SIG-M5 treated with dmso at 0.1 percent for 504 hours (cell line): ENCODE measurements around the gene TEX11.
"Not testable (repeated sequence)": the region's sequence is repeated elsewhere in the genome, so short reads cannot be mapped to it uniquely, and the experiment has no call there.

Source experiments
- DNase-seq: peaks from one replicate; lab custom pipeline; 2025; ENCODE audit not compliant: unreplicated experiment; lab: John Stamatoyannopoulos, UW

The TEX11 gene

GRCh38 chrX:70908541-70908940 lies at the start of gene TEX11:
Gene TEX11 (minus strand): TSS chrX:70908711. CDS start chrX:70907789, 922 bp downstream.
- DNase-seq, result no peak

DNA sequence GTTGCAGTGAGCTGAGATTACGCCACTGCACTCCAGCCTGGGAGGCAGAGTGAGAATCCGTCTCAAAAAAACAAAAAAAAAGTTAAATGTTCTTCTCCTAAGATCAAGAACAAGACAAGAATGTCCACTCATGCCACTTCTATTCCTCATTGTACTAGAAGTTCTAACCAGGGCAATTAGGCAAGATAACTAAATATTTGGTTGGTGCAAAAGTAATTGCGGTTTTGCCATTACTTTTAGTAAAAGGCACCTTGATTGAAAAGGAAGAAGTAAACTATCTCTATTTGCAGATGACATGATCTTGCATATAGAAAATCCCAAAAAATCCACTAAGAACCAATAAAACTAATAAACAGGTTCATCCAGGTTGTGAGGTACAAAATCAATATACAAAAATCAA lies 46.4 kb upstream of the TEX11 start:
- DNase-seq, result no peak

DNA sequence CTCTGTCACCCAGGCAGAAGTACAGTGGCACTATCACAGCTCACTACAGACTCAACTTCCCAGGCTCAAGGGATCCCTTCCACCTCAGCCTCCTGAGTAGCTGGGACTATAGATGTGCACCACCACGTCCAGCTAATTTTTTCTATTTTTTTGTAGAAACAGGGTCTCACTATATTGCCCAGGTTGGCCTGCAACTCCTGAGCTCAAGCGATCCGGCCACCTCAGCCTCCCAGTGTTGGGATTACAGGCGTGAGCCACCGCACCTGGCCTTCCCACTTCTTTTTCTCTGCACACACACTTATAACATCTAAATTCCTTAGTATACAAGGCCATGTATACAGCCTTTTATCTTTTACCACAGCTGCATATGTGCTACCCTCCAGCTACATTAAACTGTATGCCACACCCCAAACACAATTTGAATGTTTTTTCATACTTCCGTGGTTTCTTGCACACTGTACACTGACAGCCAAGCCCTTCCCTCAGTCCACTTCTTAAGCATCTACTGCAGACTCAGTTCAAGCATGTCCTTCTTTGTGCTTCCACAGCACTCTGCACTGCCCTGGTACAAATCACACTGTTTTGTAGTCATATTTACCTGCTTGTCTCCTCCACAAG lies 15.9 kb upstream of the TEX11 start:
- DNase-seq, result no peak

- DNase-seq, result no peak
Observed at GRCh38 chrX:70922774-70923473, 14.4 kb upstream of the TEX11 start.

DNA sequence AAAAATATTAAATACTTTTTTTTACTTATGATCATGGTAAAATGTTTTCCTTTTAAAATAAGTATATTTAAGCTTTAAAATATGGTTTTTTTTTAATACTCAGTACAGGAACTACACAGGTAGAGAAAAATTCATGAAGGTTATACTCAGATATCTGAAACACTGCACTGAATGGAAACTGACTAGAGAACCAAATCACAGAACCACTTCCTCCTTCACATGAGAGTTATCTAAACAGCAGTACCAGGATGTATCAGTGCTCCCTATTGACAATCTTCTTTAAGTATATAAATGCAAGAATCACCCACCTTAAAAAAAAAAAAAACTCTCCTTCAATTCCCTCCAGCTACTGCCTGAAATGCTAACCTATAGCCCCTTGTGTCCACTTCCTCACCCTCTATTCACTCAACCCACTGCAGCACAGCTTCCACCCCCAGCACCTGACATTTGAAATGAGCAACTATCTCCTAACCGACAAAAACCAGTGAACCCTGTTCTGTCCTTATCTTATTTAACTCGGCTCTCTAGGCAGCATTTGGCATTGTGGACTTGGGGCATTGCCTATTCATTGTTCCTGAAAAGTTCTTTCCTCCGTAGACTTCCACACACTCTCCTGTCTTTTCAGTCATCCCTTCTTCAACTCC lies 13.3 kb upstream of the TEX11 start:
- no peak for DNase-seq

DNA sequence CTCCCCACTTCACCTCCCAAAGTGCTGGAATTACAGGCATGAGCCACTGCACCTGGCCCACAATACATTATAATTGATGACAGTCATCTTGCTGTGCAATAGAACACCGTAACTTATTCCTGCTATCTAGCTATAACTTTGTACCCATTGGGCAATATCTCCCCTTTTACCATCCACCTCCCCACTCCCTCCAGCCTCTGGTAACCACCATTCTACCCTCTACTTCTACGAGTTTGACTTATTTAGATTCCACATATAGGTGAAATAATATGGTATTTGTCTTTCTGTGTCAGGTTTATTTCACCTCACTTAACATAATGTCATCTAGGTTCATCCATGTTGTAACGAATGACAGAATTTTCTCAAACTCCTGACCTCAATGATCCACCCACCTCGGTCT lies 8.2 kb upstream of the TEX11 start:
- no peak for DNase-seq

- DNase-seq, result no peak
Observed at GRCh38 chrX:70907900-70908299, 611 bp downstream of the TEX11 start.

- no peak for DNase-seq
Observed at GRCh38 chrX:70901465-70901864, 7.0 kb downstream of the TEX11 start.

GRCh38 chrX:70890441-70890840 lies 18.1 kb downstream of the TEX11 start:
- not testable (repeated sequence) for DNase-seq

- DNase-seq, result no peak
Observed at GRCh38 chrX:70878902-70879301, 29.6 kb downstream of the TEX11 start.

DNA sequence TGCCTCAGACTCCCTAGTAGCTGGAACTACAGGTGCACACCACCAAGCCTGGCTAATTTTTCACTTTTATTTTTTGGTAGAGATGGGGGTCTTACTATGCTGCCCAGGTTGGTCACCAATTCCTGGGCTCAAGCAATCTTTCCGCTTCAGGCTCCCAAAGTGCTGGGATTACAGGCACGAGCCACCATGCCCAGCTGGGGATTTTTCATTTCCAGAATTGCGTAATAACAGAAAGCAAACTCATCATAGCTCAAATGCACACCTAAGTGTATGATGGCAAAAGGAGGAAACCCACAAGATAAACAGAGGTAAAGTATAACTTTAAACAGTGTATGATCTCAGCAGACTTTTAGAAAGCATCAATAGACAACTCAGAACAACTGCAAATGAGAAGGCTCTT lies 56.2 kb downstream of the TEX11 start:
- DNase-seq, result no peak

DNA sequence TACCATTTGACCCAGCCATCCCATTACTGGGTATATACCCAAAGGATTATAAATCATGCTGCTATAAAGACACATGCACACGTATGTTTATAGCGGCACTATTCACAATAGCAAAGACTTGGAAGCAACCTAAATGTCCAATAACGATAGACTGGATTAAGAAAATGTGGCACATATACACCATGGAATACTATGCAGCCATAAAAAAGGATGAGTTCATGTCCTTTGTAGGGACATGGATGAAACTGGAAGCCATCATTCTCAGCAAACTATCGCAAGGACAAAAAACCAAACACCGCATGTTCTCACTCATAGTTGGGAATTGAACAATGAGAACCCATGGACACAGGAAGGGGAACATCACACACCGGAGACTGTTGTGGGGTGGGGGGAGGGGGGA lies 64.4 kb downstream of the TEX11 start:
- not testable (repeated sequence) for DNase-seq

DNA sequence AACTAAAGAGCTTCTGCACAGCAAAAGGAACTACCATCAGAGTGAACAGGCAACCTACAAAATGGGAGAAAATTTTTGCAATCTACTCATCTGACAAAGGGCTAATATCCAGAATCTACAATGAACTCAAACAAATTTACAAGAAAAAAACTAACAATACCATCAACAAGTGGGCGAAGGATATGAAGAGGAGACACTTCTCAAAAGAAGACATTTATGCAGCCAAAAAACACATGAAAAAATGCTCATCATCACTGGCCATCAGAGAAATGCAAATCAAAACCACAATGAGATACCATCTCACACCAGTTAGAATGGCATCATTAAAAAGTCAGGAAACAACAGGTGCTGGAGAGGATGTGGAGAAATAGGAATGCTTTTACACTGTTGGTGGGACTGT lies 64.9 kb downstream of the TEX11 start:
- not testable (repeated sequence) for DNase-seq

GRCh38 chrX:70834589-70834988 lies 73.9 kb downstream of the TEX11 start:
- no peak for DNase-seq

DNA sequence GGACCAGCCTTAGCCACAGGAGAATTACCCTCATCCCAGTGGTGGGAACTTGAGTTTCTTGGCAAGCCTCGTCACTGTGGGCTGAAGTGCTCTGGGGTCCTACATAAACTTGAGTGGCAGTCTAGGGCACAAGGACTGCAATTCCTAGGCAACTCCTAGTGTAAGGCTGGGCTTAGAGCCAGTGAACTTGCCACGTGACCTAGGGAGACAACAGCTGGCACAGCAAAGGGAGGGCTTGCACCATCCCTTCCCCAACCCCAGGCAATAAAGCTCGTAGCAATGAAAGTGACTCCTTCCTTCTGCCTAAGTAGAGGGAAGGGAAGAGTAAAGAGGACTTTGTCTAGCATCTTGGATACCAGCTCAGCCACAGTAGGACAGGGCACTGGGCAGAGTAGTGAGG lies 81.8 kb downstream of the TEX11 start:
- no peak for DNase-seq

DNA sequence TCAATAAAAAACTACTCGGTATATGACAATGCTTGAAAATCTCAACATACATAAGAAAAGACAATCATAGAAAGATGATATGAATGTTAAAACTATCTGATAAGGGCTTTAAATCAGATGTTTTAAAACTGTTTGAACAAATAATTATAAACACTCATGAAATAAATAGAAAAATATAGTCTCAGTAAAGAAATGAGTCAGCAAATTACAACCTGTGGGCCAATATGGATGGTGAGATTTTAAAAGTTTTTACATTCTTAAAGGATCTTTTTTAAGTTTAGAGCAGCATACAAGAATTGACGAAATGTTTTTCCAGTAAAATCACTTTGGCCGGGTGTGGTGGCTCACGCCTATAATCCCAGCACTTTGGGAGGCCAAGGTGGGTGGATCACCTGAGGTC lies 83.1 kb downstream of the TEX11 start:
- no peak for DNase-seq

GRCh38 chrX:70808942-70809940 lies 99.3 kb downstream of the TEX11 start:
- DNase-seq, result no peak

- DNase-seq, result no peak
Observed at GRCh38 chrX:70806081-70806480, 102.4 kb downstream of the TEX11 start.

- DNase-seq, result not testable (repeated sequence)
Observed at GRCh38 chrX:70796742-70797141, 111.8 kb downstream of the TEX11 start.

DNA sequence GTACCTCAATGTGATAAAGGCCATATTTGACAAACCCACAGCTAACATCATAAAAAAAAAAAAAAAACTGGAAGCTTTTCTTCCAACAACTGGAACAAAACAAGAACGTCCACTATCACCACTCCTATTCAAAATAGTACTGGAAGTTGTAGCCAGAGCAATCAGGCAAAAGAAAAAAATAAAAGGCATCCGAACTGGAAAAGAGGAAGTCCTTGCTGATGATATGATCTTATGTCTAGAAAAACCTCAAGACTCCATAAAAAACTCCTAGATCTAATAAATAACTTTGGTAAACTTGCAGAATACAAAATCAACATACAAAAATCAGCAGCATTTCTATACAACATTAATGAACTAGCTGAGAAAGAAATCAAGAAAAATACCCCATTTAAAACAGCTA lies 134.3 kb downstream of the TEX11 start:
- DNase-seq, result peak; percentile 3

- peak; percentile 1 for DNase-seq
Observed at GRCh38 chrX:70769659-70770227, 138.8 kb downstream of the TEX11 start.
